ENCODE measurements around the gene PALD1.

- TF ChIP-seq POLR2A (IDR thresholded peaks at IDR 0.05): no peak
- TF ChIP-seq CTCF (IDR thresholded peaks at IDR 0.05): no peak
Observed at GRCh38 chr10:70562036-70562755, 83.6 kb downstream of the PALD1 start.

Data from lower leg skin (tissue), 3 donors.